Mesothelial cell of epicardium (in vitro differentiated cells): Measurements from ENCODE around the gene FMNL2. TPM values are rescaled to one million over a fixed set of nuclear protein-coding genes. Genes with fewer than 3 reads are reported as not detected.

ENCODE experiments used
- DNase-seq, 2 experiments: peaks; one replicate each; pipeline ENCODE4 v3.0.0; 2021; ENCODE audit warnings: low spot score in 2 of 2; ENCODE audit not compliant: unreplicated experiment in 2 of 2
- H3K27ac Mint-ChIP-seq: 2 replicates; pipeline ENCODE4 v1.8.0; 2021; ENCODE audit warnings: mixed read lengths
- H3K27me3 Mint-ChIP-seq: 2 replicates; pipeline ENCODE4 v1.8.0; 2021; ENCODE audit warnings: low read depth, mixed read lengths
- H3K36me3 Mint-ChIP-seq: 2 replicates; pipeline ENCODE4 v1.8.0; 2021; ENCODE audit warnings: mixed read lengths
- H3K4me1 Mint-ChIP-seq: 2 replicates; pipeline ENCODE4 v1.8.0; 2021; ENCODE audit warnings: mixed read lengths
- H3K4me3 Mint-ChIP-seq: 2 replicates; pipeline ENCODE4 v1.8.0; 2021; ENCODE audit warnings: mild to moderate bottlenecking, moderate library complexity, mixed read lengths
- H3K9me3 Mint-ChIP-seq: 2 replicates; pipeline ENCODE4 v1.8.0; 2021; ENCODE audit warnings: mixed read lengths
- total RNA-seq: library from RNA; stranded (reverse); gene quantifications from 3 replicates; pipeline ENCODE4 v1.2.1, GENCODE V29; 2021
- TF ChIP-seq, protein P1 (sequence below): fragments of 200-600 bp; sonication (generic); IDR thresholded peaks from one replicate; pipeline ENCODE4 v1.5.0; 2021; ENCODE audit warnings: antibody characterized with exemption; ENCODE audit not compliant: unreplicated experiment

The FMNL2 gene
- total RNA-seq, 1 donor from 2014 or later: 52.6 TPM

DNA sequence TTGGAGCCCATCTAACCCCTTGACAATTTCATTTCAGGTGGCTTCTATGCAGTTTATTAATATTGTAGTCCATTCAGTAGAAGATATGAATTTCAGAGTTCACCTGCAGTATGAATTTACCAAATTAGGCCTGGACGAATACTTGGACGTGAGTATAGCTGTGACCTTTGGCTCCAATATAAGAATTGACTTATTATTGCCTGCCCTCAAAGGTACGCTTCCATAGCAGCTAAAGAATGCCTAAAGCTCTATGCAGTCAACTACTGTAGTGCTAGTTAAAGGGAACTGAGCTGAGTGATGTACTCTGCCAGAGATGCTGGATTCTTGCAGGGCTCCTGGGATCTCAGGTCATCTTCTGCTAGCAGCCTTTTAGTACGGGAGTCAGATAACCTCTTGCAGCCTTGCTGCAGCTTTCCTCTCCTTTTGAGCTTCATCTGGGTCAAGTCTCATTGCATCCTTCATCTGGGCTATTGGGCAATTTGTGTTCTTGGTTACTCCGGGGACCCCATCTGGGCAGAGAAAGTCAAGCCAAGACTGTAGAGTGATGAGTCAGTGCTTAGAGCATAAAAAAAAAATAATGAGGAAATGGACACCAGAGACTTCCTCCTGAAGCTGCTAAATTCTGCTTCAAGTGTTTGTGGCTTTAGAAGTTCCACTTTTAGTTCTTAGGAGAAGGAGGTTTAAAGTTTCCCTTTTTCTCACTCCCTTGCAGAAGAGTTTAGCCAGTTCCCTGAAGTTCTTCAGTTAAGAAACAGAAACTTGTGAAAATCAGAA, 276.7 kb downstream of the FMNL2 start:
- Mint-ChIP-seq H3K27me3 (no peaks in the 10 kb centered on the region), H3K4me3 (no peak overlapping the region), H3K27ac (no peak overlapping the region), H3K4me1 (peaks cover 20% of the 10 kb centered on the region), H3K9me3 (peaks cover 7% of the 10 kb centered on the region), H3K36me3 (peaks cover 36% of the 10 kb centered on the region)
- no peak for DNase-seq
- TF ChIP-seq, protein P1, sequence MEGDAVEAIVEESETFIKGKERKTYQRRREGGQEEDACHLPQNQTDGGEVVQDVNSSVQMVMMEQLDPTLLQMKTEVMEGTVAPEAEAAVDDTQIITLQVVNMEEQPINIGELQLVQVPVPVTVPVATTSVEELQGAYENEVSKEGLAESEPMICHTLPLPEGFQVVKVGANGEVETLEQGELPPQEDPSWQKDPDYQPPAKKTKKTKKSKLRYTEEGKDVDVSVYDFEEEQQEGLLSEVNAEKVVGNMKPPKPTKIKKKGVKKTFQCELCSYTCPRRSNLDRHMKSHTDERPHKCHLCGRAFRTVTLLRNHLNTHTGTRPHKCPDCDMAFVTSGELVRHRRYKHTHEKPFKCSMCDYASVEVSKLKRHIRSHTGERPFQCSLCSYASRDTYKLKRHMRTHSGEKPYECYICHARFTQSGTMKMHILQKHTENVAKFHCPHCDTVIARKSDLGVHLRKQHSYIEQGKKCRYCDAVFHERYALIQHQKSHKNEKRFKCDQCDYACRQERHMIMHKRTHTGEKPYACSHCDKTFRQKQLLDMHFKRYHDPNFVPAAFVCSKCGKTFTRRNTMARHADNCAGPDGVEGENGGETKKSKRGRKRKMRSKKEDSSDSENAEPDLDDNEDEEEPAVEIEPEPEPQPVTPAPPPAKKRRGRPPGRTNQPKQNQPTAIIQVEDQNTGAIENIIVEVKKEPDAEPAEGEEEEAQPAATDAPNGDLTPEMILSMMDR: no peak

DNA sequence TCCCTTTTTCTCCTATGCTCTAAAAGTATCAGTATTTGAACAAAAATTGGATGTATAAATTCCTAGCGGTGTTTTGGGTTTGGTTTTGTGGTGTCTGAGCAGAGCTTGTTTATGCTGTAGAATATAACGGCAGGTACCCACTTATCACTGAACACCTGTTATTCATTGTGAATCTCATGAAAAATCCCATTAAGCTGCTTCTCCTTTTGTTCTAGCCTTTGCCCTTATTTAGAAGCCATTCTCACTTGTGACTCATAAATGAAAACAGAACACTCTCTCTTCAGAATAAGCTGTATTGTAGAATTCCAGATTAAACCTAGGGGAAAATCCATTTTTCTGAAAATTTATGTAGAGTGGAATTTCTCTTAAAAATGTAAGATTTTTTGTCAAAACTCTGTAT, 278.3 kb downstream of the FMNL2 start:
- Mint-ChIP-seq H3K9me3 (peaks cover 7% of the 10 kb centered on the region), H3K27ac (no peak overlapping the region), H3K4me3 (no peak overlapping the region), H3K36me3 (peaks cover 42% of the 10 kb centered on the region), H3K4me1 (peaks cover 26% of the 10 kb centered on the region), H3K27me3 (no peaks in the 10 kb centered on the region)
- no peak for DNase-seq
- TF ChIP-seq, protein P1: no peak

DNA sequence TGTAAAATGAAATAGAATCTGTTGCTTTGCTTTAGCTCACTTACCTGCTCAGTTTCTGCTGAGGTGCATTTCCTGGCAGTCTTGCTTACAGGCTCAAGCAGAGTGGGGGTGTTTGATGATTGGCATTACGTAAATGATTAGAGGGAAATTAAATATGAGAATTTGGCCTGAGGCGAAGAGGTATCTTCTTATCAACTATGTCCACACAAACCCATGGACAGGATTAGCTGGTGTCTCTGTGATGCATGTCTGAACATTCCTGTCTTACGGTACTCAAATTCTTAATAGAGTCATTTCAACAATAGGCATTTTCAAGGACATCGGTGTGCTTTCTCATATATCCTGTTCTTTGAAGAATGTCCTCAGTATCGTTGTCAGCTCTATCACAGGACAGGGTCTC, 280.2 kb downstream of the FMNL2 start:
- Mint-ChIP-seq H3K9me3 (peaks cover 6% of the 10 kb centered on the region), H3K4me3 (no peak overlapping the region), H3K27ac (peak overlapping the region; percentile 57), H3K4me1 (peaks cover 21% of the 10 kb centered on the region), H3K36me3 (peaks cover 49% of the 10 kb centered on the region), H3K27me3 (no peaks in the 10 kb centered on the region)
- TF ChIP-seq, protein P1: no peak
- DNase-seq: no peak

DNA sequence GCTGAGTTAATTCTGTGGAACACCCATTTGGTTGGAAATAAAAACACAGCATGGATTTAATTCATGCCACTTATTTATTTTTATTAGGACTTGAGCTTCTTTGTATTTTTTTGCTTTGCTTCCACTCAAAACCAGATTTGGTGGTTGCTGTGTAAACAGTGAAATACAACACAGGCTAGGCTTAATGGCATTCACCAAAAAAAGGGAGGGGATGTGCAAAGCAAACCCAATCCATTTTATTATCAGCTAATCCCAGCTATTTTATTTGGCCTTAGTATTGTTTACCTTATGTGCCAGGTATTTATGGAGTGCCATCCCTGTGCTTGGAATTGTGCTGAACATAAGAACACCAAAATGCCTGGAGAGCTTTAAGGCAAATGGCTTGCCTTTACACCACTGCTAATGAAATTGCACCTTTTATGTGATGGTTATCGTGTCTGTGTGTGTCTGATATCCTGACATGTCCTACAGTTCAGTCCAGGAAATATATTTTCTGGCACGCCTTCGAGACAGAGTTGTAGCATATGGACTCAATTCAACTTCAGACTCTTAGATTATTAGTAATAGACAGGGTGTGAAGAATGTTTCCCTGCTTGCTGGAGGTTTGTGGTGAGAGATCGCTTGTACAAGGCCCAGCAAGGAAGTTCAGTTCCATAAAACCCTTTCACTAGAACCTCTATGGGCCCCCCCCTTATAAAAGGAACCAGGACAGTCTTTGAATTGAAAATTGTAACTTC, 282.6 kb downstream of the FMNL2 start:
- Mint-ChIP-seq H3K4me3 (no peak overlapping the region), H3K27ac (peak overlapping the region; percentile 77), H3K4me1 (peaks cover 21% of the 10 kb centered on the region), H3K27me3 (no peaks in the 10 kb centered on the region), H3K36me3 (peaks cover 48% of the 10 kb centered on the region), H3K9me3 (no peaks in the 10 kb centered on the region)
- TF ChIP-seq, protein P1: no peak
- DNase-seq: no peak

DNA sequence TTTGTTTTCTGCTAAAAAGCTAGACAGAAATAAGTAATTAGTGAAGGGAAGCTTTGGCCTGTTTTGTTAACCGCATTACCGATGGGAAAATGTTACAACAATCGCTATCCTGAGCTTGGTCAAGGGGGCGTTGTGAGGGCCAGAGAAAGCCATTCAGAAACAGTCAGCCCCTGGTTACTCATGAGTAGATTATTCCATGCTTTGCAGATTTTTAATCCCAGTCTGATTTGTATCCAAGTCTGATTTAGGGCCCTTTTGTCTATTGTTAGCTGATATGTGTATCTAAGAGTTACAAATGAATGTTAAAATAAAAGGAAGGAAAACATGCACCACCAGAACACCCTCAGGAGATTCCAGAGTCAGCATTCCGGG, 283.2 kb downstream of the FMNL2 start:
- Mint-ChIP-seq H3K36me3 (peaks cover 43% of the 10 kb centered on the region), H3K9me3 (no peaks in the 10 kb centered on the region), H3K27ac (peak overlapping the region; percentile 77), H3K4me3 (no peak overlapping the region), H3K27me3 (no peaks in the 10 kb centered on the region), H3K4me1 (peaks cover 23% of the 10 kb centered on the region)
- TF ChIP-seq, protein P1: no peak
- DNase-seq: no peak
